Stimulated activated CD4-positive, alpha-beta T cell treated with anti-CD3 and anti-CD28 coated beads, Interleukin-15, amount 100 ng/mL, for 48 hours (primary cell): ENCODE measurements around the gene PCDH15.

Experiments used
- DNase-seq, 2 donors: peaks; one replicate each; pipeline ENCODE4 v3.0.0-alpha.2; 2020; ENCODE audit warnings: low read depth in 2 of 2

PCDH15 gene

GRCh38 chr10:54800741-54801421 lies at the start of gene PCDH15:
Gene PCDH15 (minus strand): TSS chr10:54801231. CDS start chr10:54664262, 136,969 bp downstream.
- DNase-seq, result no peak

- no peak for DNase-seq
Measured at GRCh38 chr10:54843932-54844331, 42.9 kb upstream of the PCDH15 start.

DNA sequence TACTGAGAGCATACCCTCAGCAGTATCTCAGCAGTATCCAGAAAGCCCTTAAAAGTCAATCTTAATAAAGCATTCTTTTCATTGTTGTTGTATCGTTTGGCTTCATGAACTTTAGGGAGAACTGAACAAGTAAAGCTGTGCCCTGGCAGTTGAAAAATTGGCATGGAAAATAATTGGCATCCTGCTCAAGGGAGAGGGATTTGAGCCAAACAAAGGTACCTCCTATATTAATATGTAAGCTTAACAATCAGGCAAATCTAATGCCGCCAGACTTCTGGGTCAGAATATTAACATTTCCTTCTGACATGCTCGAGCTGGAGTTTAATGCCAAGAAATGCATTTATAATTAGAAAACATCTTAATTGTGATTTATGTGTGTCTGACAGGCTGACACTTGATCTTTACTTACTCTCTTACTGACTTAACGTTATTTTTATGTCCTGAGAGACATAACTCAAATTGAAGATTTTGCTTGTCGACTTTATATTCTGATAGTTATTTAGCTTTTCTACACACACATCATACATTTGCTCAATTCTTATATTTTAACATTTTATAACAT lies 42.1 kb upstream of the PCDH15 start:
- DNase-seq, result no peak

DNA sequence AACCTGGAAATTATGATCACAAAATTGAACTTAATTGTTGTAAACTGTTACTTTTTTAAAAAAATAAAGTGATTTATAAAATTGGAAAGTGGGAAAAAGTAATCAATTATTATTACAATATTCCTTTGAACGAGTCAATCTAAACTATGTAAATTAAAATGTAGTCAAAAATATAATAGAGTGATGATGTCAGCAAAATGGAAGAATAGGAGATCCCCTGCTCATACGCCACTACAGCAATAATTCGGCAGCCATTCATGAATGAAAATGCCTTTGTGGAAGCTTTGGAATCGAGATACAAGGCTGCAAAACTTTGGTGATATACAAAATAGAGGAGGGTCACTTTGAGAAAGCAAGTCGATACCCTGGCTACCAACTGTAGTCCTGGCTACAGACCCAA lies 36.4 kb upstream of the PCDH15 start:
- DNase-seq, result no peak

GRCh38 chr10:54833029-54833428 lies 32.0 kb upstream of the PCDH15 start:
- no peak for DNase-seq

GRCh38 chr10:54826994-54827560 lies 26.0 kb upstream of the PCDH15 start:
- no peak for DNase-seq

DNA sequence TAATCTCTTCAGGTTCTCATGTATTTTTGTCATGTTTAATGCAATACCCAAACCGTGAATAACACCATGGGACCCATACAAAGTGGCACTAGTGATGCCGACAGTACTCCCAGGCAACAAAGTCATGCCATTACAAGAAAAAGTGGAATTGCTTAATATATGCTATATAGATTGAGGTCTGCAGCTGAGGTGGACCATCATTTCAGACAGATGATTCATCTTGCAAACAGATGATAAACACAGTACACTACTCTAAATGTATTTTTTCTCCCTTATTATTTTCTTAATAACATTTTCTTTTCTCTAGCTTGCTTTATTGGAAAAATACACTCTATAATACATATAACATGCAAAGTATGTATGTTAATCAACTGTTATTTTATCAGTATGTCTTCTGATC lies 14.6 kb upstream of the PCDH15 start:
- DNase-seq, result no peak

GRCh38 chr10:54808186-54808935 lies 7.3 kb upstream of the PCDH15 start:
- DNase-seq, result no peak

DNA sequence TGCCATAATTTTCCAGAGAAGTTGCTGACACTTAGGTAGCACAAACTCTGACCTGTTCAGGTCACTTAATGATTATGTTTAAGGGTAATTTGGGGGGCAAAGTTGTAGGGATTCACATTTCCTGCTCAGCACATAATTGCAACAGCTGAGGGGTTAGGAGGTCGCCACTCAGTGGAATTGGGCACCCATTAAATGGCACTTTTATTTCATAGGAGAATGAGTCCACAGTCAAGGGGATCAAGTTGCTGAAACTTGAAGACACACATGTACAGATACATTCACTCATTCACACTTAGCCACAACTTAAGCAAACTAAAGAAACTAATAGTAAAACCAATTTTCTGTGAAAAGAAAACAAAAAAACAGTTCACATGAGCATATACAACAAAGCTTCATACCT lies 1.5 kb downstream of the PCDH15 start:
- DNase-seq, result no peak

- DNase-seq, result no peak
Measured at GRCh38 chr10:54797636-54798321, 3.3 kb downstream of the PCDH15 start.

DNA sequence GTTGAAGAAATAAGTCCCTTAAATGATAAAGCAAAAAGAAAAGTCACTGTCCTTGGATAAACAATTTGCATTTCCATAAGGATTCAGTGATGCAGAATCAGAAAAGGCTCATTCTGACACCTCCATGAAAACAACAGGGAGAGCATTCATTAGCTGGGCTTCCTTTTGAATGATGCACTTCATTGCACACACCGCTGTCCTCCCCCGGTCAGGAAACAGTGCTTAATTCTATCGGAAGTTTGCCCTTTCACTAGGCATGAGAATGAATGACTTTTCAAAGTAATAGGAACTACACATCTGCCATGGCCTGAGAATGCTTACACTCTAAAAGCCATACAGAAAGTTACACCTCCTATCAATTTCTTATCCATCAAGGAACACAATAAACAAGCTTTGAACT lies 4.2 kb downstream of the PCDH15 start:
- DNase-seq, result no peak

- no peak for DNase-seq
Measured at GRCh38 chr10:54776622-54777021, 24.4 kb downstream of the PCDH15 start.

DNA sequence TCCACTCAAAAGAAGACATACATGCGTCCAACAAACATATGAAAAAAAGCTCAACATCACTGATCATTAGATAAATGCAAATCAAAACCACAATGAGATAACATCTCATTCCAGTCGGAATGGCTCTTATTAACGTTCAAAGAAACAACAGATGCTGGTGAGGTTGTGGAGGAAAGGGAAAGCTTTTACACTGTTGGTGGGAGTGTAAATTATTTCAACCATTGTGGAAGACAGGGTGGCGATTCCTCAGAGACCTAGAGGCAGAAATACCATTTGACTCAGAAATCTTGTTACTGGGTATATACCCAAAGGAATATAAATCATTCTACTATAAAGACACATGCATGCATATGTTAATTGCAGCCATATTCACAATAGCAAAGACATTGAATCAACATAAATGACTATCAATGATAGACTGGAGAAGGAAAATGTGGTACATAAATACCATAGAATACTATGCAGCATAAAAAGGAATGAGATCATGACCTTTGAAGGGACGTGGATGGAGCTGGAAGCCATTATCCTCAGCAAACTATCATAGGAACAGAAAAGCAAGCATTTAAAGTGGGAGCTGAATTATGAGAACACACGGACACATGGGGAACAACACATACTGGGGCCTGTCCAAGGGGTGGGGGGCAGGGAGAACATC lies 28.4 kb downstream of the PCDH15 start:
- DNase-seq, result no peak

DNA sequence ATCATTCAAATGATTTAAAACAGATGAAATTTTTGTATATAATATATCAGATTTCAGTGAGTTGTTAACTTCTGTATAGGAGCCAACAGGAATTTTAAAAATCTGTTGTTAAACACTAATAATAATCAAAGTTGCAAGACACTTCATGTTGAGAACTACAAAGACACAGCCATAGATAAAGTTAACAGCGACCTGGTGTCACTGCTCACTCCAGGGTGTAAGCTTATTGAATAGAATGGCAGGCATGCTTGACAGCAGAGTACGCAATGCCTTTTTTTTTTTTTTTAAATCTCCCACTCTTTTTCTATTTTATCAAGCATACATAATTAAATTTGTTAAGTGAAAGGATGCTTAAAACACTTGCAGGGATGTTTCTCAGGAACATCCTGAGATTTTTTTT lies 32.0 kb downstream of the PCDH15 start:
- no peak for DNase-seq

- no peak for DNase-seq
Measured at GRCh38 chr10:54758791-54759190, 42.2 kb downstream of the PCDH15 start.

DNA sequence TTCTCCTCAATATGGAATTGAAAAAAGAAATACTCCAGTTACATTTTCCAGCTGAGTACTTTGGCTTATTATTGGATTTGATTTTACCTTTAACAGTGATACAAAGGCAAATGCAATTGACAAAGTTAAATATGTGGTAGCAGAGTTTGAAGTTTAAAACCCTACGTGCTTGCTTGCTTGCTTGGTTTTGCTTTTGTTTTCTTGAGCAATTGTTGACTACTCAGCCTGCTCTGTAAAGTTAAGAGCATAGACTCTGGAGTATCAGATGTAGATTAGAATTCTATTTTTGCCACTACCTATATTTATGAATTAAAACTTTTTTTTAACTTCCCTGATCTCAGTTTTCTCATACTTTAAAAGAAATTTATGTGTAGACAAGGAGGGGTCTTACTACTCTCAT lies 51.4 kb downstream of the PCDH15 start:
- no peak for DNase-seq

GRCh38 chr10:54745436-54745835 lies 55.6 kb downstream of the PCDH15 start:
- no peak for DNase-seq

- no peak for DNase-seq
Measured at GRCh38 chr10:54742416-54742815, 58.6 kb downstream of the PCDH15 start.

GRCh38 chr10:54728511-54728910 lies 72.5 kb downstream of the PCDH15 start:
- DNase-seq, result no peak

DNA sequence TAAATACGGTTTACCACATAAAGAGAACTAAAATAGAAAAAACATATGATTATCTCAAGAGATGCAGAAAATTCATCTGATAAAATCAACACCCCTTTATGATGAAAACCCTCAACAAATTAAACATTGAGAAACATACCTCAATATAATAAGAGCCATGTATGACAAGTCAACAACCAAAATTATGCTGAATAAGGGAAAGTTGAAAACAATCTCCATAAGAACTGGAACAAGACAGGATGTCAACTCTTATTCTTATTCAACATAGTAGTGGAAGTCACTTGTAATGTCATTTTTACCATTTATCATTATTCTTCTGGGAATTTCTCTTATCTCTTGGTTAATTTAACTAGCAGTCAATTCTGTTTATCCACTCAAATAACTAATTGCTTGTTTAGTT lies 79.0 kb downstream of the PCDH15 start:
- no peak for DNase-seq

- no peak for DNase-seq
Measured at GRCh38 chr10:54710918-54711317, 90.1 kb downstream of the PCDH15 start.

GRCh38 chr10:54708591-54708990 lies 92.4 kb downstream of the PCDH15 start:
- DNase-seq, result no peak
